ENCODE data around the gene CCDC177.

DNA sequence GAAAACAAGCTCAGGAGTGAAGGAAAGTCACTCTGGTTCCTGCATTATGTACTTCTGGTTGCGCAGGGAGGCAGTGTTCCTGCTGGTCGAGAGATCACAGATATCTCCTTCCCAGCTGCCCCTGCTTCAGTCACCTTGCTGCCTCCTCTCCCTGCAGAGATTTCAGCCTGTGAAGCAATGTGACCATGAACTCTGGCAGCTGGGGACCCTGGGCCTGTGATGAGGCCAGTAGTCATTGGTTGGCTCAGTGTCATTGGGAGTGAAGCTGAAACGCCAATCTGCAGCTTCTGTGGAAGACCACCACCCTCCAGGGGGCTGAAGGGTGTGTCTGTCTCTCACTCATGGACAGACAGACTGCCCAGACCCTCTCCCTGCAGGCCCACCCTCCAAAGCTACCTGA lies 45.1 kb downstream of the CCDC177 start:
- TF ChIP-seq EZH2 (IDR thresholded peaks at IDR 0.05; ENCODE audit: insufficient read depth, poor library complexity, severe bottlenecking) (no peak), EZH2phosphoT487 (IDR thresholded peaks at IDR 0.05; ENCODE audit: insufficient read depth, low read depth) (no peak)
